Measurements from ENCODE around the gene NAXE. TPM values are rescaled to one million over a fixed set of nuclear protein-coding genes. Genes with fewer than 3 reads are reported as not detected.
"Not testable (repeated sequence)": the region's sequence is repeated elsewhere in the genome, so short reads cannot be mapped to it uniquely, and the experiment has no call there.

NAXE gene
- total RNA-seq, 6 experiments from 2014 or later = 73.9 to 83.9 (median 76.7) TPM

- Mint-ChIP-seq H3K27me3 (ENCODE audit: insufficient read depth) (peaks cover 3% of the 10 kb centered on the region), H3K9me3 (no peaks in the 10 kb centered on the region), H3K4me1 (ENCODE audit: low read depth) (peaks cover 28% of the 10 kb centered on the region), H3K27ac (no peak overlapping the region), H3K4me3 (peak overlapping the region; percentile 98), H3K36me3 (ENCODE audit: low read depth) (peaks cover 11% of the 10 kb centered on the region; the same call in 1 of the 2 replicates)
- peak; percentile 47 for TF ChIP-seq CTCF (IDR thresholded peaks at IDR 0.05)
- DNase-seq = no peak
Measured at GRCh38 chr1:156599811-156600210, 8.2 kb downstream of the NAXE start.

GRCh38 chr1:156600733-156601121 is 9.2 kb downstream of the NAXE start:
- Mint-ChIP-seq H3K9me3 (no peaks in the 10 kb centered on the region), H3K27ac (peak overlapping the region; percentile 97), H3K36me3 (ENCODE audit: low read depth) (peaks cover 2% of the 10 kb centered on the region; the same call in 1 of the 2 replicates), H3K27me3 (ENCODE audit: insufficient read depth) (peaks cover 3% of the 10 kb centered on the region), H3K4me1 (ENCODE audit: low read depth) (peaks cover 28% of the 10 kb centered on the region), H3K4me3 (peak overlapping the region; percentile 98)
- no peak for DNase-seq
- no peak for TF ChIP-seq CTCF (IDR thresholded peaks at IDR 0.05)

- TF ChIP-seq CTCF (IDR thresholded peaks at IDR 0.05) = no peak
- Mint-ChIP-seq H3K27ac (peak within 1 kb of the TSS; percentile 97), H3K36me3 (ENCODE audit: low read depth) (no peaks in the 10 kb centered on the region; the same call in 1 of the 2 replicates), H3K9me3 (no peaks in the 10 kb centered on the region), H3K4me1 (ENCODE audit: low read depth) (peaks cover 28% of the 10 kb centered on the region), H3K4me3 (peak within 1 kb of the TSS; percentile 98), H3K27me3 (ENCODE audit: insufficient read depth) (peaks cover 3% of the 10 kb centered on the region)
- DNase-seq = peak; percentile 96
Measured at GRCh38 chr1:156601122-156601830, 9.7 kb downstream of the NAXE start, which contains the start of gene GPATCH4. Gene GPATCH4 (minus strand): TSS chr1:156601479.

- Mint-ChIP-seq H3K36me3 (ENCODE audit: low read depth) (no peaks in the 10 kb centered on the region; the same call in 1 of the 2 replicates), H3K9me3 (no peaks in the 10 kb centered on the region), H3K4me1 (ENCODE audit: low read depth) (peaks cover 28% of the 10 kb centered on the region), H3K27me3 (ENCODE audit: insufficient read depth) (peaks cover 3% of the 10 kb centered on the region), H3K27ac (peak overlapping the region; percentile 97), H3K4me3 (peak overlapping the region; percentile 98)
- DNase-seq = no peak
- no peak for TF ChIP-seq CTCF (IDR thresholded peaks at IDR 0.05)
Measured at GRCh38 chr1:156601892-156602291, 10.3 kb downstream of the NAXE start.

GRCh38 chr1:156602557-156602993 is 11.0 kb downstream of the NAXE start:
- H3K36me3 Mint-ChIP-seq (ENCODE audit: low read depth) = no peaks in the 10 kb centered on the region; the same call in 1 of the 2 replicates
- peaks cover 3% of the 10 kb centered on the region; the same call in 1 of the 2 replicates for H3K27me3 Mint-ChIP-seq (ENCODE audit: insufficient read depth)
- peaks cover 28% of the 10 kb centered on the region for H3K4me1 Mint-ChIP-seq (ENCODE audit: low read depth)
- DNase-seq = no peak
- H3K27ac Mint-ChIP-seq = no peak overlapping the region
- no peaks in the 10 kb centered on the region for H3K9me3 Mint-ChIP-seq
- peak; percentile 60 for TF ChIP-seq CTCF (IDR thresholded peaks at IDR 0.05)
- H3K4me3 Mint-ChIP-seq = peak overlapping the region; percentile 42; the same call in 1 of the 2 replicates

GRCh38 chr1:156607344-156607743 is 15.8 kb downstream of the NAXE start:
- DNase-seq; H3K27me3 Mint-ChIP-seq (ENCODE audit: insufficient read depth); H3K9me3 Mint-ChIP-seq; H3K4me3 Mint-ChIP-seq; H3K27ac Mint-ChIP-seq; H3K36me3 Mint-ChIP-seq (ENCODE audit: low read depth): not testable (repeated sequence)
- peaks cover 20% of the 10 kb centered on the region for H3K4me1 Mint-ChIP-seq (ENCODE audit: low read depth)

Data from HFFc6 (cell line).